Adrenal gland (tissue), 12 donors: ENCODE measurements around the gene PLD5. TPM values are rescaled to one million over a fixed set of nuclear protein-coding genes. Genes with fewer than 3 reads are reported as not detected.

ENCODE experiments used
- DNase-seq, 7 donors: peaks; one replicate each; pipeline ENCODE4 v3.0.0-alpha.2; 2019 to 2020
- H3K27ac ChIP-seq, 5 donors: fragments of 200-600 bp; sonication (generic) in 4 of 5; 1 replicate in 3 of 5; 2 replicates in 2 of 5; pipeline versions ENCODE4 v1.5.1 to v1.8.0; 2016 to 2020; ENCODE audit warnings: mild to moderate bottlenecking in 1 of 5
- H3K27me3 ChIP-seq: fragments of 200-600 bp; 2 replicates; pipeline ENCODE4 v1.8.0; 2021
- H3K36me3 ChIP-seq, 2 donors: fragments of 200-600 bp; replicated peaks in 1 of 2; 1 replicate in 1 of 2; 2 replicates in 1 of 2; pipeline versions ENCODE4 v1.5.1 to v1.8.0; 2018 to 2022
- H3K4me1 ChIP-seq, 2 donors: fragments of 200-600 bp; replicated peaks in 1 of 2; 1 replicate in 1 of 2; 2 replicates in 1 of 2; pipeline versions ENCODE4 v1.5.1 to v1.8.0; 2018 to 2021
- H3K4me3 ChIP-seq, 4 donors: fragments of 200-600 bp; sonication (generic) in 3 of 4; one replicate each; pipeline ENCODE4 v1.5.1; 2016 to 2018
- H3K9me3 ChIP-seq, 3 donors: fragments of 200-600 bp; sonication (generic) in 1 of 3; replicated peaks in 1 of 3; 1 replicate in 2 of 3; 2 replicates in 1 of 3; pipeline versions ENCODE4 v1.5.1 to v1.8.0; 2016 to 2021
- CTCF ChIP-seq, 6 experiments: fragments of 450-650 bp in 4 of 6; fragments of 200-600 bp in 2 of 6; sonication (generic) in 1 of 6; IDR thresholded peaks; 1 replicate in 5 of 6; 2 replicates in 1 of 6; pipeline versions ENCODE4 v1.5.1 to v1.8.0; 2016 to 2021; ENCODE audit warnings: antibody characterized with exemption in 6 of 6, mild to moderate bottlenecking in 2 of 6, moderate library complexity in 1 of 6
- POLR2A ChIP-seq, 2 donors: fragments of 450-650 bp; IDR thresholded peaks; one replicate each; pipeline ENCODE4 v1.6.1; 2017; ENCODE audit warnings: antibody characterized with exemption in 2 of 2, mild to moderate bottlenecking in 2 of 2, moderate library complexity in 1 of 2
- WGBS, 4 donors: extraction: QIAGEN DNeasy Blood & Tissue Kit in 2 of 4; methylation state at CpG; one replicate each; pipeline versions ENCODE4 v1.1.5 to v1.1.7; 2013 to 2017; 5-methylcytosine and 5-hydroxymethylcytosine counted together
- intact Hi-C, 2 donors: fragments of 100-400 bp; cut with DNase I; formaldehyde crosslinking; loops; one replicate each; pipeline versions ENCODE4 v1.14.1 to v1.15.0; 2022 to 2023
- polyA plus RNA-seq, 3 donors: library from polyadenylated mRNA; stranded (reverse); fragments of 200-250 nt in 2 of 3; fragments of 350-450 nt in 1 of 3; fragmentation: Illumina TruSeq in 1 of 3; extraction: RNeasy Lipid Tissue Mini Kit (QIAGEN cat#74804) in 1 of 3; gene quantifications; one replicate each; pipeline ENCODE4 v1.2.3, GENCODE V29; 2013 to 2014
- small RNA-seq, 2 donors: library from RNA; depleted of rRNA; stranded (forward); fragments of <200 nt; gene quantifications; one replicate each; pipeline ENCODE3, GENCODE V24; 2016
- total RNA-seq, 9 donors: library from RNA; depleted of rRNA in 4 of 9; stranded (reverse); fragments of >200 nt in 4 of 9; fragments of 120-200 nt in 1 of 9; fragmentation: NEBNext Ultra II Directional in 1 of 9; extraction: Animal tissue kit (Norgen Biotek cat#: 25700) in 1 of 9; gene quantifications; one replicate each; pipeline versions ENCODE4 v1.1.0 to v1.2.4, GENCODE V29; 2013 to 2023
- donor health status: healthy with polysubstance abuse.
- donor health status: Bipolar disorder and iron deficiency.
- donor health status: DM: yes; HTN: yes; CAD: no.
- donor health status: DM: no; HTN: no; CAD: no.
- donor health status: DM: no; HTN: no; CAD: no.
- donor health status: DM: yes; HTN: yes; CAD: no.

Gene PLD5
- total and polyA plus RNA-seq, 12 donors = 0.24 to 9.6 (median 2.5) TPM

GRCh38 chr1:242033447-242033846 is 491.1 kb downstream of the PLD5 start:
- DNase-seq = peak; percentile 59 to 93 (median 87)
- no peaks in the 10 kb centered on the region for H3K27me3 ChIP-seq
- TF ChIP-seq CTCF (IDR thresholded peaks at IDR 0.05) (no peak), POLR2A (IDR thresholded peaks at IDR 0.05) (no peak)
- peak overlapping the region in 4 of 5 donors; percentile 2 to 72 (median 55) for H3K27ac ChIP-seq
- 6 to 30% (median 18%) methylated on average over 4 of the region's 4 CpGs for WGBS, 4 donors
- intact Hi-C loops = no loop called here
- H3K4me1 ChIP-seq = peaks cover 0 to 6% of the 10 kb centered on the region in 2 donors
- H3K36me3 ChIP-seq = no peaks in the 10 kb centered on the region
- no peak overlapping the region for H3K4me3 ChIP-seq
- H3K9me3 ChIP-seq = no peaks in the 10 kb centered on the region

Small RNA genes lying within 50 kb of the gene (small RNA-seq; reads per million reads assigned to genes)
- gene AL360271.2 = 0 reads per million in 2 donors
- 0 reads per million in 2 donors for gene RN7SKP12
